NT2/D1 (cell line): ENCODE results near the gene CTSL.

Experiments
- DNase-seq: peaks from one replicate; pipeline ENCODE4 v3.0.0-alpha.2; 2011; ENCODE audit warnings: low read depth, low spot score
- H3K27me3 ChIP-seq: 2 replicates; pipeline ENCODE4 v1.6.0; 2011; ENCODE audit warnings: mild to moderate bottlenecking; ENCODE audit not compliant: insufficient read length, insufficient read depth
- H3K36me3 ChIP-seq: 2 replicates; pipeline ENCODE4 v1.6.1; 2011; ENCODE audit warnings: mild to moderate bottlenecking, low read length, mixed read lengths; ENCODE audit not compliant: insufficient read depth, insufficient read length
- H3K4me1 ChIP-seq: 2 replicates; pipeline ENCODE4 v1.5.1; 2011; ENCODE audit not compliant: insufficient read depth, insufficient read length
- H3K4me3 ChIP-seq: 2 replicates; pipeline ENCODE4 v1.5.1; 2011; ENCODE audit warnings: low read depth; ENCODE audit not compliant: insufficient read length
- H3K9ac ChIP-seq: 2 replicates; pipeline ENCODE4 v1.6.0; 2011; ENCODE audit warnings: low read depth; ENCODE audit not compliant: insufficient read length
- H3K9me3 ChIP-seq: 2 replicates; pipeline ENCODE4 v1.5.1; 2011; ENCODE audit warnings: mild to moderate bottlenecking, low read length; ENCODE audit not compliant: insufficient read depth
- SUZ12 ChIP-seq: IDR thresholded peaks from 2 replicates; pipeline ENCODE4 v1.6.1; 2011; ENCODE audit not compliant: insufficient read length, insufficient read depth; ENCODE audit errors: extremely low read depth
- YY1 ChIP-seq: IDR thresholded peaks from 2 replicates; pipeline ENCODE4 v1.6.1; 2011; ENCODE audit not compliant: insufficient read length, insufficient read depth
- ZNF274 ChIP-seq: IDR thresholded peaks from 2 replicates; pipeline ENCODE4 v1.6.1; 2011; ENCODE audit warnings: mild to moderate bottlenecking, low read depth, low read length

Gene CTSL

GRCh38 chr9:87725900-87726709 lies at the start of gene CTSL:
CTSL (plus strand) TSS chr9:87726119; CDS start chr9:87727604, 1,485 bp downstream.
- Histone ChIP-seq H3K36me3 (peaks cover 37% of the 10 kb centered on the region), H3K4me3 (peak within 1 kb of the TSS; percentile 79), H3K4me1 (no peaks in the 10 kb centered on the region), H3K27me3 (peaks cover 13% of the 10 kb centered on the region), H3K9ac (peak within 1 kb of the TSS; percentile 92), H3K9me3 (no peaks in the 10 kb centered on the region)
- peak; percentile 76 for DNase-seq
- no peak for TF ChIP-seq YY1
- no peak for TF ChIP-seq ZNF274
- no peak for TF ChIP-seq SUZ12

- DNase-seq, result no peak
- no peak for TF ChIP-seq YY1
- no peak for TF ChIP-seq SUZ12
- no peak for TF ChIP-seq ZNF274
- Histone ChIP-seq H3K27me3 (no peaks in the 10 kb centered on the region), H3K4me1 (no peaks in the 10 kb centered on the region), H3K4me3 (no peak overlapping the region), H3K9ac (no peak overlapping the region), H3K36me3 (peaks cover 47% of the 10 kb centered on the region), H3K9me3 (no peaks in the 10 kb centered on the region)
These were observed 48.7 kb upstream of the CTSL start for GRCh38 chr9:87676976-87677775.

- DNase-seq, result no peak
- Histone ChIP-seq H3K4me1 (no peaks in the 10 kb centered on the region), H3K27me3 (no peaks in the 10 kb centered on the region), H3K9me3 (no peaks in the 10 kb centered on the region), H3K9ac (no peak overlapping the region), H3K36me3 (peaks cover 41% of the 10 kb centered on the region), H3K4me3 (no peak overlapping the region)
- no peak for TF ChIP-seq ZNF274
- no peak for TF ChIP-seq SUZ12
- no peak for TF ChIP-seq YY1
These were observed 47.9 kb upstream of the CTSL start for GRCh38 chr9:87677776-87678587.

GRCh38 chr9:87678650-87679355 lies 47.1 kb upstream of the CTSL start:
- TF ChIP-seq YY1, result no peak
- no peak for TF ChIP-seq SUZ12
- TF ChIP-seq ZNF274, result no peak
- H3K4me1 ChIP-seq, result no peaks in the 10 kb centered on the region
- peak; percentile 68 for DNase-seq
- no peak overlapping the region for H3K4me3 ChIP-seq
- H3K36me3 ChIP-seq, result peaks cover 37% of the 10 kb centered on the region
- H3K9me3 ChIP-seq, result no peaks in the 10 kb centered on the region
- no peaks in the 10 kb centered on the region for H3K27me3 ChIP-seq
- no peak overlapping the region for H3K9ac ChIP-seq

- H3K4me3 ChIP-seq, result no peak overlapping the region
- no peak overlapping the region for H3K9ac ChIP-seq
- H3K36me3 ChIP-seq, result peaks cover 49% of the 10 kb centered on the region
- no peak for TF ChIP-seq YY1
- TF ChIP-seq ZNF274, result no peak
- no peak for TF ChIP-seq SUZ12
- H3K4me1 ChIP-seq, result no peaks in the 10 kb centered on the region
- H3K9me3 ChIP-seq, result no peaks in the 10 kb centered on the region
- no peaks in the 10 kb centered on the region for H3K27me3 ChIP-seq
- DNase-seq, result no peak
These were observed 44.5 kb upstream of the CTSL start for GRCh38 chr9:87681271-87682061.

GRCh38 chr9:87682085-87682484 lies 43.8 kb upstream of the CTSL start:
- Histone ChIP-seq H3K27me3 (no peaks in the 10 kb centered on the region), H3K4me3 (no peak overlapping the region), H3K36me3 (peaks cover 49% of the 10 kb centered on the region), H3K9me3 (no peaks in the 10 kb centered on the region), H3K4me1 (no peaks in the 10 kb centered on the region), H3K9ac (no peak overlapping the region)
- TF ChIP-seq ZNF274 (no peak), YY1 (no peak), SUZ12 (no peak)
- no peak for DNase-seq
